ENCODE measurements around the gene ARHGEF37.

GRCh38 chr5:149611326-149611725 lies 30.0 kb downstream of the ARHGEF37 start:
- TF ChIP-seq TEAD4 (IDR thresholded peaks at IDR 0.05): no peak
- no peak for TF ChIP-seq EP300 (IDR thresholded peaks at IDR 0.05; ENCODE audit: borderline replicate concordance)
- TF ChIP-seq, protein P1, sequence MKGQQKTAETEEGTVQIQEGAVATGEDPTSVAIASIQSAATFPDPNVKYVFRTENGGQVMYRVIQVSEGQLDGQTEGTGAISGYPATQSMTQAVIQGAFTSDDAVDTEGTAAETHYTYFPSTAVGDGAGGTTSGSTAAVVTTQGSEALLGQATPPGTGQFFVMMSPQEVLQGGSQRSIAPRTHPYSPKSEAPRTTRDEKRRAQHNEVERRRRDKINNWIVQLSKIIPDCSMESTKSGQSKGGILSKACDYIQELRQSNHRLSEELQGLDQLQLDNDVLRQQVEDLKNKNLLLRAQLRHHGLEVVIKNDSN (IDR thresholded peaks at IDR 0.05): no peak
- no peak for TF ChIP-seq TAF1 (IDR thresholded peaks at IDR 0.05; ENCODE audit: low read depth)
- TF ChIP-seq, protein P2, sequence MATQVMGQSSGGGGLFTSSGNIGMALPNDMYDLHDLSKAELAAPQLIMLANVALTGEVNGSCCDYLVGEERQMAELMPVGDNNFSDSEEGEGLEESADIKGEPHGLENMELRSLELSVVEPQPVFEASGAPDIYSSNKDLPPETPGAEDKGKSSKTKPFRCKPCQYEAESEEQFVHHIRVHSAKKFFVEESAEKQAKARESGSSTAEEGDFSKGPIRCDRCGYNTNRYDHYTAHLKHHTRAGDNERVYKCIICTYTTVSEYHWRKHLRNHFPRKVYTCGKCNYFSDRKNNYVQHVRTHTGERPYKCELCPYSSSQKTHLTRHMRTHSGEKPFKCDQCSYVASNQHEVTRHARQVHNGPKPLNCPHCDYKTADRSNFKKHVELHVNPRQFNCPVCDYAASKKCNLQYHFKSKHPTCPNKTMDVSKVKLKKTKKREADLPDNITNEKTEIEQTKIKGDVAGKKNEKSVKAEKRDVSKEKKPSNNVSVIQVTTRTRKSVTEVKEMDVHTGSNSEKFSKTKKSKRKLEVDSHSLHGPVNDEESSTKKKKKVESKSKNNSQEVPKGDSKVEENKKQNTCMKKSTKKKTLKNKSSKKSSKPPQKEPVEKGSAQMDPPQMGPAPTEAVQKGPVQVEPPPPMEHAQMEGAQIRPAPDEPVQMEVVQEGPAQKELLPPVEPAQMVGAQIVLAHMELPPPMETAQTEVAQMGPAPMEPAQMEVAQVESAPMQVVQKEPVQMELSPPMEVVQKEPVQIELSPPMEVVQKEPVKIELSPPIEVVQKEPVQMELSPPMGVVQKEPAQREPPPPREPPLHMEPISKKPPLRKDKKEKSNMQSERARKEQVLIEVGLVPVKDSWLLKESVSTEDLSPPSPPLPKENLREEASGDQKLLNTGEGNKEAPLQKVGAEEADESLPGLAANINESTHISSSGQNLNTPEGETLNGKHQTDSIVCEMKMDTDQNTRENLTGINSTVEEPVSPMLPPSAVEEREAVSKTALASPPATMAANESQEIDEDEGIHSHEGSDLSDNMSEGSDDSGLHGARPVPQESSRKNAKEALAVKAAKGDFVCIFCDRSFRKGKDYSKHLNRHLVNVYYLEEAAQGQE (IDR thresholded peaks at IDR 0.05; ENCODE audit: low read depth): no peak
- TF ChIP-seq RAD21 (IDR thresholded peaks at IDR 0.05; ENCODE audit: low read depth): no peak
- TF ChIP-seq MAX (IDR thresholded peaks at IDR 0.05): no peak
- TF ChIP-seq ZBTB7A (IDR thresholded peaks at IDR 0.05; ENCODE audit: low read depth): no peak
- no peak for TF ChIP-seq TCF12 (IDR thresholded peaks at IDR 0.05; ENCODE audit: low read depth)
- TF ChIP-seq YY1 (IDR thresholded peaks at IDR 0.05; ENCODE audit: low read depth): no peak

All from Ishikawa (cell line).